GM19025 (cell line): ENCODE data around the gene RDX.
"Not testable (repeated sequence)": the region's sequence is repeated elsewhere in the genome, so short reads cannot be mapped to it uniquely, and the experiment has no call there.

Experiments used
- ATAC-seq: cut with Tn5 transposase; IDR thresholded peaks from one replicate; pipeline ENCODE4 v1.9.1; 2021; ENCODE audit warnings: mild to moderate bottlenecking, low read depth, moderate library complexity; ENCODE audit not compliant: unreplicated experiment

The RDX gene

GRCh38 chr11:110208678-110209312, 87.6 kb downstream of the RDX start:
- not testable (repeated sequence) for ATAC-seq

GRCh38 chr11:110207123-110207522, 89.3 kb downstream of the RDX start:
- no peak for ATAC-seq

DNA sequence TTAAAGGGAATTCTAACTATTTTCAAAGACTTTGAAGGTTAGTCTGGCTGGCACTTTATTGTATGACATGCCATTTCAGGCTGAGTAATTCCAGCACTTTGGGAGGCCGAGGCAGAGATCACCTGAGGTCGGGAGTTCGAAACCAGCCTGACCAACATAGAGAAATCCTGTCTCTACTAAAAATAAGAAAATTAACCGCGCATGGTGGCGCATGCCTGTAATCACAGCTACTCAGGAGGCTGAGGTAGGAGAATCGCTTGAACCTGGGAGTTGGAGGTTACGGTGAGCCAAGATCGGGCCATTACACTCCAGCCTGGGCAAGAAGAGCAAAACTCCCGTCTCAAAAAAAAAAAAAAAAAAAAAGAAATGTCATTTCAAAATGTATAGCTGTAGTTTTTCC, 95.6 kb downstream of the RDX start:
- no peak for ATAC-seq

GRCh38 chr11:110200241-110200640, 96.2 kb downstream of the RDX start:
- no peak for ATAC-seq

- no peak for ATAC-seq
These were observed 97.0 kb downstream of the RDX start for GRCh38 chr11:110199184-110199981.

- ATAC-seq: no peak
These were observed 98.2 kb downstream of the RDX start for GRCh38 chr11:110198031-110198729.

GRCh38 chr11:110196884-110197420, 99.5 kb downstream of the RDX start:
- no peak for ATAC-seq

GRCh38 chr11:110196241-110196754, 100.1 kb downstream of the RDX start:
- ATAC-seq: no peak

- not testable (repeated sequence) for ATAC-seq
These were observed 102.1 kb downstream of the RDX start for GRCh38 chr11:110194211-110194766.

GRCh38 chr11:110192604-110193282, 103.7 kb downstream of the RDX start:
- ATAC-seq: peak; percentile 58

DNA sequence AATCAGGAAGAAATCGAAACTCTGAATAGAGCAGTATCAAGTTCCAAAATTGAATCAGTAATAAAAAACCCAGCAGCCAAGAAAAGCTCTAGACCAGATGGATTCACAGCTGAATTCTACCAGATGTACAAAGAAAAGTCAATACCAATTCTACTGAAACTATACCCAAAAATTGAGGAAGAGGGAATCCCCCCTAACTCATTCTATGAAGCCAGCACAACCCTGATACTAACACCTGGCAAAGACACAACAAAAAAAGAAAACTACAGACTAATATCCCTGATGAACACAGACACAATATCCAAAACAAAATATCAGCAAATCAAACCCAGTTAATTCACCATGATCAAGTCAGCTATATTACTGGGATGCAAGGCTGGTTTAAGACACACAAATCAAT, 105.5 kb downstream of the RDX start:
- ATAC-seq: no peak

GRCh38 chr11:110187731-110188130, 108.7 kb downstream of the RDX start:
- no peak for ATAC-seq

GRCh38 chr11:110186867-110187266, 109.5 kb downstream of the RDX start:
- ATAC-seq: no peak

- no peak for ATAC-seq
These were observed 110.0 kb downstream of the RDX start for GRCh38 chr11:110186456-110186855.

GRCh38 chr11:110185599-110185998, 110.8 kb downstream of the RDX start:
- ATAC-seq: no peak

DNA sequence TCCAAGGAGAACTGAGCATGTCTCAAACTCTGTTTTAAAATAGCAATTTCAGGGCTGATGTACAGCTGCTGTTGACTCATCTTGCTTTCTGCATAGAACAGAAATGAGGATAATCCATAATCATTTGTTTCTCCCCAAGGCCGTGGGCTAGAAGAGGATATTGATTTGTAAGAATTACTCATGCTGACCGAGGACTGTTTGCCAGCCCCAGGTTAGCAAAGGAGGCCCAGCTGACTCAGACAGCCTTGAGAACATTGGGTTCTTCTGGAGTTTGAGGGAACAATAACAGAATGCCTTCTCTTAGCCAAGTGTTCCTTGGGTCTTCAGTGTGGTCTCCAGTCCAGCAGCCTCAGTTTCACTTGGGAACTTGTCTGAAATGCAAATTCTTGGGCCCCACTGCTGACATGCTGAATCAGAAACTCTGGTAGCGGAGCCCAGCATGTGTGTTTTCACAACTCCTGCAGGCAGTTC, 111.3 kb downstream of the RDX start:
- no peak for ATAC-seq

DNA sequence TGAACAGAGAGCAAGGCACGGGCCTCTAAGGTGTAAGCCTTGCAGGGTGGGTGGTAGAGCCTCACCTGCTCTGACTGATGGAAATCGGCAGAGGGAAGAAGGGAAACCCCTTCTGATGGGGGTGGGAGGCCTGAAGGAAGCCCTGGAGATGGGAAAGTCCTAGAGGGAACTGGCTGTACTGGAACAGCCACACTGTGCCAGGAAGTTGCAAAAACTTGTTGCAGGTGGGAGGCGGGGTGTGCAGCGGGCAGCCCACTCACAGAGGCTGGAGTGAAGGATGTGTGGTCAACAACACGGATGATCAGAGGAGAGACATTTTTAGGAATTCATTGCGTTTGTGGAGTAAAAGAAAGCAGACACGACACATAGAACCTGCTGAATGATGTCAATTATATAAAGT, 112.0 kb downstream of the RDX start:
- ATAC-seq: no peak

DNA sequence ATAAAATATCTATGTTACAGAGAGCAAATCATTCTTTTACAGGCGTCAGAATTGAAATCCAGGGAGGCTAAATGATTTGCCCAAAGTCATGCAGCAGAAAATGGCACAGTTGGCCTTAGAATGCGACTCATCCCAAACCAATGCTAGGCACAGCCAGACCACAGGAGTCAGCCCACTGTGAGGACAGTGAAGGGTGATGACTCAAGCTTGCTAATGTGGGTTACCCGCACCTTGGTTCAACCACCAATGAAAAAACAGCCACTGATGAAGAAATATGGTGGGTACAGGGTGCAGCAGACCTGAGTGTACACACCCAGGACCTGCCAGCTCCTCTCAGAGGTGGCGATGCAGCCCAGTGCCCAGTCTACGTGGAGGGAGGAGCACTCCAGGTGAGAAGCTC, 113.5 kb downstream of the RDX start:
- no peak for ATAC-seq

GRCh38 chr11:110179064-110179463, 117.3 kb downstream of the RDX start:
- ATAC-seq: no peak

GRCh38 chr11:110177086-110177456, 119.3 kb downstream of the RDX start:
- ATAC-seq: no peak
